ENCODE results near the gene UCMA.

DNA sequence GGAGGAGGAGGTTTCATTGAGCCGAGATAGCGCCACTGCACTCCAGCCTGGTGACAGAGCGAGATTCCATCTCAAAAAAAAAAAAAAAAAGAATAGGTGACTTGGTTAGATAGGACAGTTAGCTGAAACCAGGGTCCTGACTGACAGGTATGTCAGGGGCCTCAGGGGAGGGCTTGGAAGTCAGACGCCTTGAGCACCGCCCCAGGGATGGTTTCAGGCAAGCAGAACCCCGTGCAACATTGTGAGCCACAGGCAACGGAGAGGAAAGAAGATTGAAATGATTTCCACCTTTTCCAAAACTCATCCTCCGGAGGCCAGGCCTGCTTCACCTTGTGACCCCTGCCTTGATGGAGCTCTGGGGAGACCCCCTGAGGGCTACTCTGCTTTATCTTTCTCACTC is 8.6 kb downstream of the UCMA start:
- TF ChIP-seq, protein P1, sequence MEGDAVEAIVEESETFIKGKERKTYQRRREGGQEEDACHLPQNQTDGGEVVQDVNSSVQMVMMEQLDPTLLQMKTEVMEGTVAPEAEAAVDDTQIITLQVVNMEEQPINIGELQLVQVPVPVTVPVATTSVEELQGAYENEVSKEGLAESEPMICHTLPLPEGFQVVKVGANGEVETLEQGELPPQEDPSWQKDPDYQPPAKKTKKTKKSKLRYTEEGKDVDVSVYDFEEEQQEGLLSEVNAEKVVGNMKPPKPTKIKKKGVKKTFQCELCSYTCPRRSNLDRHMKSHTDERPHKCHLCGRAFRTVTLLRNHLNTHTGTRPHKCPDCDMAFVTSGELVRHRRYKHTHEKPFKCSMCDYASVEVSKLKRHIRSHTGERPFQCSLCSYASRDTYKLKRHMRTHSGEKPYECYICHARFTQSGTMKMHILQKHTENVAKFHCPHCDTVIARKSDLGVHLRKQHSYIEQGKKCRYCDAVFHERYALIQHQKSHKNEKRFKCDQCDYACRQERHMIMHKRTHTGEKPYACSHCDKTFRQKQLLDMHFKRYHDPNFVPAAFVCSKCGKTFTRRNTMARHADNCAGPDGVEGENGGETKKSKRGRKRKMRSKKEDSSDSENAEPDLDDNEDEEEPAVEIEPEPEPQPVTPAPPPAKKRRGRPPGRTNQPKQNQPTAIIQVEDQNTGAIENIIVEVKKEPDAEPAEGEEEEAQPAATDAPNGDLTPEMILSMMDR (IDR thresholded peaks at IDR 0.05), result no peak
- TF ChIP-seq POLR2A (IDR thresholded peaks at IDR 0.05) (no peak), POLR2AphosphoS5 (IDR thresholded peaks at IDR 0.05) (no peak)
